ENCODE results near the gene CASD1.

DNA sequence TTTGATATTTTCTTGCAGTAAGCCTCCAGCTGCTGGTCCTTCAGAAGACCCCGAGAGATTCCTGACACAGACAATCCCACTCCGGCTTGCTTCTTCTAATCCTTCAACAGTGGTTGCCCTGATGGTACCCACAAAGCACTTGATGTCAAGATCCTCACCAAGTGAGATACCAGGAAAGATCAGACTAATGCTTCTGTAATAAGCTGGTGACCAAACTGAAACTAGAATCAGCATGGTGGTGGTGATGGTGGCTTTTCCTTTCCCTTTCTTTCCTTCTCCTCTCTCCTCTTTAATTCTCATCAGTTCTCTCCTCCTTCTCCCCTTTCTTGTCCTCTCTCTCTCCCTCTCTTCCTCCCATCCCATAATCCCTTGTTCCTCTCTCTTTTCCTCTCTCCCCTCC is 25.8 kb upstream of the CASD1 start:
- TF ChIP-seq, protein P1, sequence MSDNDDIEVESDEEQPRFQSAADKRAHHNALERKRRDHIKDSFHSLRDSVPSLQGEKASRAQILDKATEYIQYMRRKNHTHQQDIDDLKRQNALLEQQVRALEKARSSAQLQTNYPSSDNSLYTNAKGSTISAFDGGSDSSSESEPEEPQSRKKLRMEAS (IDR thresholded peaks at IDR 0.05) = no peak
- TF ChIP-seq EZH2 (IDR thresholded peaks at IDR 0.05) (no peak), TCF7L2 (IDR thresholded peaks at IDR 0.05; ENCODE audit: borderline replicate concordance, extremely low read depth, insufficient read depth, insufficient read length) (no peak), JUND (IDR thresholded peaks at IDR 0.05) (no peak), SIN3A (IDR thresholded peaks at IDR 0.05; ENCODE audit: low read depth) (no peak)
- TF ChIP-seq, protein P2, sequence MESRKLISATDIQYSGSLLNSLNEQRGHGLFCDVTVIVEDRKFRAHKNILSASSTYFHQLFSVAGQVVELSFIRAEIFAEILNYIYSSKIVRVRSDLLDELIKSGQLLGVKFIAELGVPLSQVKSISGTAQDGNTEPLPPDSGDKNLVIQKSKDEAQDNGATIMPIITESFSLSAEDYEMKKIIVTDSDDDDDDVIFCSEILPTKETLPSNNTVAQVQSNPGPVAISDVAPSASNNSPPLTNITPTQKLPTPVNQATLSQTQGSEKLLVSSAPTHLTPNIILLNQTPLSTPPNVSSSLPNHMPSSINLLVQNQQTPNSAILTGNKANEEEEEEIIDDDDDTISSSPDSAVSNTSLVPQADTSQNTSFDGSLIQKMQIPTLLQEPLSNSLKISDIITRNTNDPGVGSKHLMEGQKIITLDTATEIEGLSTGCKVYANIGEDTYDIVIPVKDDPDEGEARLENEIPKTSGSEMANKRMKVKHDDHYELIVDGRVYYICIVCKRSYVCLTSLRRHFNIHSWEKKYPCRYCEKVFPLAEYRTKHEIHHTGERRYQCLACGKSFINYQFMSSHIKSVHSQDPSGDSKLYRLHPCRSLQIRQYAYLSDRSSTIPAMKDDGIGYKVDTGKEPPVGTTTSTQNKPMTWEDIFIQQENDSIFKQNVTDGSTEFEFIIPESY (IDR thresholded peaks at IDR 0.05; ENCODE audit: extremely low read depth, insufficient replicate concordance, low read length) = no peak
